Hematopoietic multipotent progenitor cell treated with erythropoietin and hydrocortisone succinate and interleukin-3 and kit ligand, for 6 days (in vitro differentiated cells): ENCODE measurements around the gene TAF1C.
A peak's percentile ranks its signal among the peaks of the same experiment; 100 is the strongest.
"Not testable (repeated sequence)": the region's sequence is repeated elsewhere in the genome, so short reads cannot be mapped to it uniquely, and the experiment has no call there.

ENCODE experiments used
- DNase-seq: peaks from one replicate; pipeline ENCODE4 v3.0.0-alpha.2; 2015

The TAF1C gene

GRCh38 chr16:84186685-84187437 is at the start of gene TAF1C:
Gene TAF1C, minus strand, starts transcription at chr16:84187057. Its CDS starts 2,069 bp downstream, at chr16:84184988.
- DNase-seq, result peak; percentile 97

GRCh38 chr16:84234321-84235241 is 47.7 kb upstream of the TAF1C start:
- DNase-seq, result no peak

GRCh38 chr16:84233748-84234147 is 46.9 kb upstream of the TAF1C start:
- no peak for DNase-seq

GRCh38 chr16:84232969-84233368 is 46.1 kb upstream of the TAF1C start:
- DNase-seq, result no peak

GRCh38 chr16:84232060-84232459 is 45.2 kb upstream of the TAF1C start:
- no peak for DNase-seq

GRCh38 chr16:84229471-84229870 is 42.6 kb upstream of the TAF1C start:
- no peak for DNase-seq

- peak; percentile 21 for DNase-seq
Observed at GRCh38 chr16:84228256-84228838, 41.5 kb upstream of the TAF1C start.

GRCh38 chr16:84227548-84227947 is 40.7 kb upstream of the TAF1C start:
- no peak for DNase-seq

GRCh38 chr16:84226026-84226425 is 39.2 kb upstream of the TAF1C start:
- DNase-seq, result no peak

GRCh38 chr16:84225571-84225970 is 38.7 kb upstream of the TAF1C start:
- no peak for DNase-seq

GRCh38 chr16:84225126-84225525 is 38.3 kb upstream of the TAF1C start:
- no peak for DNase-seq

- DNase-seq, result no peak
Observed at GRCh38 chr16:84224554-84224953, 37.7 kb upstream of the TAF1C start.

- no peak for DNase-seq
Observed at GRCh38 chr16:84223456-84223855, 36.6 kb upstream of the TAF1C start.

GRCh38 chr16:84220851-84221250 is 34.0 kb upstream of the TAF1C start:
- no peak for DNase-seq

GRCh38 chr16:84218956-84219355 is 32.1 kb upstream of the TAF1C start:
- no peak for DNase-seq

GRCh38 chr16:84218176-84218823 is 31.4 kb upstream of the TAF1C start:
- no peak for DNase-seq

- not testable (repeated sequence) for DNase-seq
Observed at GRCh38 chr16:84216144-84216543, 29.3 kb upstream of the TAF1C start.

- DNase-seq, result no peak
Observed at GRCh38 chr16:84215531-84215930, 28.7 kb upstream of the TAF1C start.

GRCh38 chr16:84214451-84215066 is 27.7 kb upstream of the TAF1C start:
- no peak for DNase-seq

GRCh38 chr16:84212631-84213030 is 25.8 kb upstream of the TAF1C start:
- DNase-seq, result no peak

- DNase-seq, result no peak
Observed at GRCh38 chr16:84212154-84212553, 25.3 kb upstream of the TAF1C start.

GRCh38 chr16:84209989-84210388 is 23.1 kb upstream of the TAF1C start:
- peak; percentile 33 for DNase-seq

GRCh38 chr16:84207879-84208278 is 21.0 kb upstream of the TAF1C start:
- DNase-seq, result no peak
